GOT3 (cell line): ENCODE data around the gene NHLRC4.

ENCODE experiments used
- DNase-seq: peaks from one replicate; lab custom pipeline; 2025; ENCODE audit warnings: mixed read lengths; lab: John Stamatoyannopoulos, UW

NHLRC4 gene

DNA sequence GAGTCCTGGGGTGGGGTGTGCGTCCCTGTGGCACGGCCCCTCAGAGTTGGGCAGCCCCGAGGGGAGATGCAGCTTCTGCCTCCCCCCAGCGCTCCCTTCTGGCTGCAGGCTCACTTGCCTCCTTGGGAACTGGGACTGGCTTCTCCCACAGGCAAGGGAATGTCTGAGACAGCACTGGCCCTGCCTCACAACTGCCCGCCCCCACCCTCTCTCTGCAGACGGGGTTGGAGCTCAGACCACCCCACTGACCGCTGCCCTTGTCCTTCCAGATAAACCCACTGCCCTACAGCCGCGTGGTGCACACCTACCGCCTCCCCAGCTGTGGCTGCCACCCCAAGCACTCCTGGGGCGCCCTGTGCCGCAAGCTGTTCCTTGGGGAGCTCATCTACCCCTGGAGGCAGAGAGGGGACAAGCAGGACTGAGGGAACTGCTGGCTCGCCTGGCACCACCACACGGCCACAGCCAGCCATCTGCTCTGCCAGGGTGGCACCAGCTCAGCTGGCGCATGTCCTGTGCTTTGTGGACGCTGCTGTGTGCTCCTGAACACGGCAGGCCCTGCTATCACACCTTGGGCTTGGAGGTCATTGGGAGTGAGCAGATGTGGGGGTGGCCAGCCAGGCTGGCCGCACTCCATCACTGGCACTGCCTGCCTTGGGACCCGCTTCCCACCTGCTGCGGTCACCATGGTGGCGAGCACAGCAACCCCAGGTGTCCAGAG lies 16.0 kb downstream of the NHLRC4 start:
- DNase-seq: no peak

DNA sequence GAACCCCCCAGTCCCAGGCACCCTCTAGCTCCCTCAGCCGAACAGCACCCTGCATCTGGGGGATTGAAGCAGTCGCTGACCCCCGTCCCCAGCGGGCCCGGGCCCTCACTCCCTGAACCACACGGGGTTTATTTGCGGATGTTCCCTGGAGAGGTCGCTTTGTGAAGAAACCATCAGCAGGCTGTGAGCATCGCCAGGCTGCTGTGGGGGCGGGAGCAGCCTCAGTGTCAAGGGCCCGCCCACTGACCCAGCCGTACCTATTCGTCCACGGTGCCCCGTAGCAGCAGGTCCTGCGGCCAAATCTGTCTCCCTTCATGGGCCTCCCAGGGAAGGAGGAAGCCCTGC lies 16.6 kb downstream of the NHLRC4 start:
- no peak for DNase-seq

DNA sequence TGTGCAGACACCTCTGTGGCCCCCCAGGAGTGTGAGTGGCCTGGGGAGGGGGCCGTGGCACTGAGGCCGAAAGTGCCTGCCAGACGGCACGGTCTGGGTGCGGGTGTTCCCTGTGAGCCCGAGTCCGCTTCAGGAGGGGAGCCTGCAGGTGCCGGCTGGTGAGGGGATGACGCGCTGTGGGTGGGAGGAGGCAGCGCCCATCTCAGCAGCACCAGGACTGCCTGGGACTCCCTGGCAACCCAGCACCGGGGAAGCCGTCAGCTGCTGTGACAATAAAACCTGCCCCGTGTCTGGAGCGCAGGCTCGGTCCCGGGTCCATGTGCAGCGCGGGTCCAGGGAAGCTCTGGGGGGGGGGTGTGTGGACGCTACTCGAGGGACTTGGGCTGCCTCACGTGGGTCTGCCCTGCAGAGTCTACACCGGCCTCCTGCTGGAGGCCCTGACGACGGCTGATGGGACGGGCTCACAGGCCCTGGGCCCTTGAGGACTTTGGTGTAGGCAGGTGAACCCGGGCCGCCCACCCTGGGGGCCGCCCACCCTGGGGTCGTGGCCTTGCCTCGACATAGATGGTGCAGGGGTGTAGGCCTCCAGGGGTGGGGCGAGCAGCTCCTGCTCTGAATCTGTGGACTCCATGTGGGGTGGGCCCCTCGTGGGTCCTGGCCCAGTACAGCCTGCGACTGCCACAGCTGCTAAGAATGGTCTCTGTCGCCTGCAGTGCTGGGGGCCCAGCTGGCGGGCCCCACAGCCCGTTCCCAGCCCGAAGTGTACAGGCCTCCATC lies 17.2 kb downstream of the NHLRC4 start:
- DNase-seq: no peak

DNA sequence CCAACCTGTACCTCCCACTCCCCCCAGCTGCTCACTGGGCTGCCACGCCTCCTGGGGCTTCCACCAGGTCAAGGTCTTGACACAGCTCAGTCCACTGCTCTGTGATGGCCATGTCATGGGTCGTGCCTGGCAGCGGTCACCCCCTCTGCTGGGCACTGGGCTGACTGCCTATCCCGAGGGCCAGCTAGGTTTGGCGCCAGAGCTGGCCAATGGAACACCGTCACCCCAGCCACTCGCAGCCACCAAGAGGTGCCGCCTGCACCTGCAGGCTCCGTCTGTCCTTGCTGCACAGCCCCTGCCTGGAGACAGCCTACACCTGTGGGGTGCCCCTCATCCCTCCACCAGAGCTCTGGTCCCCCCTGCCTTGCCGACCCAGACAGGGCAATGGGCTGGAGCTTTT lies 18.5 kb downstream of the NHLRC4 start:
- DNase-seq: no peak

DNA sequence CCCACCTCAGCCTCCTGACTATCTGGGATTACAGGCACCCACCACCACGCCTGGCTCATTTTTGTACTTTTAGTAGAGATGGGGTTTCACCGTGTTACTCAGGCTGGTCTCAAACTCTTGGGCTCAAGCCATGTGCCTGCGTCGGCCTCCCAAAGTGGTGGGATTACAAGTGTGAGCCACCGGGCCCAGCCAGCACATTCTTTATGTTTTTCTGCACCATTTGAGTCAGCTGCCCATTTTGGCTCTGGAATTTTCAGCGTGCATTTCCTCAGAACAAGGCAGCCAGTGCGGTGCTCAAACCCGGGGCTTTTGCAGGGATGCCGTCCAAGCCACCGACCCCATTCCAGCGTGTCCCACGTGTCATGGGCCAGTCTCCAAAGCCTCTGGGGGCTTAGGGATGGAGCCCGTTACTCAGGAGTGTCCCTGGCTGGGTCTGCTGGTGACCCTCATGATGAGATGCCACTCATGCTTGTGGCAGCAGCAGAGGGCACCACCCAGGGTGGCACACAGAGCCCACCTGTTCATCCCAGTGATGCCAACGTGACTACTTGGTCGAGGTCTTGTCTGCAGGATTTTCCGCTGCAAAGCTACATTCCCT lies 19.3 kb downstream of the NHLRC4 start:
- DNase-seq: no peak

DNA sequence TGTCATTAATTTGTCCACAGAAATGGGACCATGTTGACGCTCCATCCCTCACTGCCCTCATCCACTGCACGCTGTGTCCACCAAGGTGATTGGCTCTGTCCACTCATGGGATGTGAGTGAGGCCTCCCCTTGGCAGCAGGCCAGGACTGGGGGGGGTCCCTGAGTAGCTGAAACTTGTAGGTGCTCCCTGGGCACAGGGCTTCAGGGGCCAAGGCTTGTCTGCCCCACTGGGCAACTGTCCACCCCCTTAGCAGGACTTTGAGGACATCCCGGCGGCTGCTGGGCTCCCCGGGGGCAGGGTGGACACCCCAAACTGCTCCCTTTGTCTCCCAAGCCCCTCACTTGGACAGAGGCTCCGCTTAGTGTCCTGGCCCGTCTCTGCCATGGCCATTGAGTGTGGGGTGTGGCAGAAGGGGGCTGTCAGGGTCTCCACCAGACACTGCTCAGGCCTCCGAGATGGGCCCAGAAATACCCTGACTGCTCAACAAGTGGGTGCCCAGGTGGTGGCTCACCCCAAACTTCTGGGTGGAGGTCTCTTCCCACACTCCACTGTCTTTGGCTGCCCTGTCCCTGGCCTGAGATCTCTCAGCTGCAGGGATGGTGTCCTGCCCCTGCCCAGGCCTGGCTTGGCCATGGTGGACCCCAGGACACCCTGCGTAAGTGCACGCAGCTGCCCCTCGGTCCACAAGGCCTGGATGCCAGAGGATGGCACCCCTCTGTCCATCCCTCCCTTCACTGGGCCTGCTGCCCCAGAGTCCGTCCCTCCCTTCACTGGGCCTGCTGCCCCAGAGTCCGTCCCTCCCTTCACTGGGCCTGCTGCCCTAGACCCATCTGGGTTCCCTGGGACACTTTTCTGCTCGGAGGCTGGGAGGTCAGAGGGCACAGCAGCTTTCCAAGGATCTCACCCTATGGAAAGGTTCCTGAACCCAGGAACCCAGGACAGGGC lies 20.1 kb downstream of the NHLRC4 start:
- DNase-seq: no peak

DNA sequence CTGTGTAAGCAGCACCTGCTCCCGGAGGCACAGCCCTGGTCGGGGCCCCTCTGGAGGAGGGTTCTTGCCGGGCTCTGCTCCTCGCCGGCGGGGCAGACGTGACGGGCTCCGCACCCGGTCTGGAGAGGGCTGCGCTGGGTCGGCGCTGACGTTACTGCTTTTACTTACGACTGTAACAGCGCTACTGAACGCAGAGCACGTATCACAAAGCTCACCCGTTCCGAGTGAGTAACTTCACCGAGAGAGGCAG lies 21.8 kb downstream of the NHLRC4 start:
- DNase-seq: no peak

DNA sequence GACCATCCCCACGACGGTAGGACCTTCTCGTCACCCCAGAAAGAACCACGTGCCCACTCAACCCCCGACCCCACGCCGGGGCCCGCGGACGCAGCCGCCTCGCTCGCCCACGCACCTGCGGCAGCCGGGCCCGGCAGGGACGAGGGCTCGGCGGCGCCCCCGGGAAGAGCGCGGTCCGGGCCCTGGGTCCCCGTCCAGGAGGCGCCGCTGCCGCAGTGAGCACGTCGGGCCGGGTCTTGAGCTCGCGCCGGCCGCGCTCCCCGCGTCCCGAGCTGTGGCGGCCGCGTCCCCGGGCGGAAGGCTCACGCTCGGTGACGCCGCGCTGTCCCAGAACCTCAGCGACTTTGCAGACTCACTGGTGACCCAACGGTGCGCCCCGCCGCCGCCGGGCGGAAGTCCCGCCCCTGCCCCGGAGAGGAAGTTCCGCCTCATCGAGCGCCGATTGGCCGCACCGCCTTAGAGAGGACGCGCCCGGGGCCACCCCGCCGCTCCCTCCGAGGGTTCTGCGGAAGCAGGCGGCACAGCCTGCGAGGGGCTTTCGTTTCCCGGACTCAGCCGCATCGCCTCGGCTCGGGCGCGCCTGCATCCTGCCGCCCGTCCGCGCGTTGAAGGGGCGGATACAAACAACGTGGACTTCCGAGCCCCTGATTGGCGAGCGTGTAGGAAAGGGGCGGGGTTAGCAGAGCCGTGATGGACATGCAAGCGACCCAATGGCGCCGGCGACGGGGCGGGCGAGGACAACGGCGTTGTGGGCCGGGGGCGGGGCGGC lies 22.3 kb downstream of the NHLRC4 start:
- peak; percentile 98 for DNase-seq

DNA sequence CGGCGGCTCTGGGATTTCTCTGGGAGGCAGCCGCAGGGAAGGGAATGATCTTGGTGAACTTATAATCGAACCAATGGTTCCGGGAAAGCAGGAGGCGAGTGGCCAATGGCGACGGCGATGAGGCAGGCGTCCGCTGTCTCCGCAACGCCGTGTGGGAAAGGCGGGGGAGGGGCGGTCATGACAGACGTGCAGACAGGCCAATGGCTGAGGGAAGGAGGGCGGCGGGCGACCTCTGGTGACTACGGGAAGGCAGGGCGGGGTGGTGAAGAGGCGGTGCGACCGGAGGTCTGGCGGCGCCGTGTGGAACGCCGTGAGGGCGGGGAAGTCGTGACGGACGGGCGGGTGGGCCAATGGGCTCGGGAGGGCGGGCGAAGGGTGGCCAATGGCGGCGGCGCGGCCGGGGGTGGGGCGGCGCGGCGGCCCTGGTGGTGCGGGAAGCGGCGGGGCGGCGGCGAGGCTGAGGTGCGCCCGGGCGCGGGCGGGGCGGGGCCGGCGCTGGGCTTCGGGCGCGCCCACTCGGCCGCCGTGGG lies 22.9 kb downstream of the NHLRC4 start, which contains the start of gene RAB40C:
RAB40C (plus strand) TSS at position 409 of the 530 bp plus-strand sequence. CDS start 226 bp downstream, outside the sequence.
- DNase-seq: peak; percentile 98

DNA sequence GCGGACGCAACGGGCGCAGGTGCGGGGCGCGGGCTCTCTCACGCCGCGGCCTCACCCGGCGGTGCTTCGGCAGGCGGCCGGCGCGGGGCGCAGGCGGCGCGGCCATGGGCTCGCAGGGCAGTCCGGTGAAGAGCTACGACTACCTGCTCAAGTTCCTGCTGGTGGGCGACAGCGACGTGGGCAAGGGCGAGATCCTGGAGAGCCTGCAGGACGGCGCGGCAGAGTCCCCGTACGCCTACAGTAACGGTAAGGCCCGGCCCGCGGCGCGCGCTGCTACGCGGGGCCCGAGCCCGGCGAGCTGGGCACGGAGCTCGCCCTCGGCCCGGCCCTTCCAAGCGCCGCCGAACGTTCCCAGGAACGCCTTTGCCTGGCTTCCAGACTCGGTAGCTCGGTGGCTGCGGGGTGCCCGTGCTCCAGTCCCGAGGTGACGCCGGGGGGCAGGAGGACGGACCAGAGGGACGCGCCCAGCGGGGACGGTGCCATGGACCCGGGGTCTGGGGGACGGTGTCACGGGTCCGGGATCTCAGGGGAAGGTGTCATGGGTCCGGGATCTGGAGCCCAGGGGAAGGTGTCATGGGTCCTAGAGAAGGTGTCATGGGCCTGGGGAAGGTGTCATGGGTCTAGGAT lies 23.5 kb downstream of the NHLRC4 start:
- DNase-seq: no peak

DNA sequence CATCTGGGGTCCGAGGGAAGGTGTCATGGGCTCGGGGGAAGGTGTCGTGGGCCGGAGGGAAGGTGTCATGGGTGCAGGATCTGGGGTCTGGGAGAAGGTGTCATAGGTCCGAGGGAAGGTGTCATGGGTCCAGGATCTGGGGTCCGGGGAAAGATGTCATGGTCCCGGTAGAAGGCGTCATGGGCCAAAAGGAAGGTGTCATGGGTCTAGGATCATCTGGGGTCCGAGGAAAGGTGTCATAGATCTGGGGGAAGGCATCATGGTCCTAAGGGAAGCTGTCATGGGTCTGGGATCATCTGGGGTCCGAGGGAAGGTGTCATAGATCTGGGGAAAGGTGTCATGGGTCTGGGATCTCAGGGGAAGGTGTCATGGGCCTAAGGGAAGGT lies 24.0 kb downstream of the NHLRC4 start:
- no peak for DNase-seq

DNA sequence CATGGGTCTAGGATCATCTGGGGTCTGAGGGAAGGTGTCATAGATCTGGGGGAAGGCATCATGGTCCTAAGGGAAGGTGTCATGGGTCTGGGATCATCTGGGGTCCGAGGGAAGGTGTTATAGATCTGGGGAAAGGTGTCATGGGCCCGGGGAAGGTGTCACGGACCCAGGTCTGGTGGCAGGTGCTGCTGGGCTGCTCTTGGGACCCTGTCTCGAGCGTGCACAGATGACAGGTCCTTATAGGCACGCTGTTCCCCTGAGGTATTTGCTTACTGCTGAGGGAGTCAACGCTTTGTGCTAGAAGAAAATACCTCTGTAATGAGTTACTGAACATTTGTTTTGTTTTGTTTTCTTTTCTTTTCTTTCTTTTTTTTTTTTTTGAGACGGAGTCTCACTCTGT lies 24.4 kb downstream of the NHLRC4 start:
- DNase-seq: no peak

DNA sequence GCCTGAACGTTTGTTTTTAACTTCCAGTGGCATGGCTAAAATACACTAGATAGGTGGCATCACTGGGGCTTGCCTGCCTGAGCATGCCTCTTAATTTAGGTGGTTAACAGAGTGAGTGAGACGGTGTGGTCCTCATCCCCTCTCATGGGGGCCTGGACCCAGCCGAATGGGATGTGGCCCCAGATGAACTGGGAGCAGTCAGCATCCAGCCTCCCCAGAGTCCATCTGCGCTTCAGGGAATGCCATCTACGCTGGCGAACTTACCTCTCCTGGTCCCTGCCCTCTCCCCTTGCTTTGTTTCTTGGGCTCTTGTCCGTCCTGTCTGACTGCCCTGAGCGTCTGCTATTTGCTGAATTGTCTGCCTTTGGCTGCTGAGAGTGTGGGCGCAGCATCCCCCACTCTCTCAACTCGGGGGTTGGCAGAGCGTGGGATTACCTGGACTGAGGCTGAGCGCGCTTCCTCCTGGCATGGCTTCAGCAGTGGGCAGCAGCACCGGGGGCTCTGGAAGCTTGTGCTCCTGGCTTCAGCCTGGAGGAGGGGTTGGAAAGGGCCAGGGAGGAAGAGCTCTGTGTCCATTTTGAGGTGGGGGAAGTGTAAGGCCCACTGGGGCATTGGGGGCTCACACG lies 25.2 kb downstream of the NHLRC4 start:
- DNase-seq: no peak

DNA sequence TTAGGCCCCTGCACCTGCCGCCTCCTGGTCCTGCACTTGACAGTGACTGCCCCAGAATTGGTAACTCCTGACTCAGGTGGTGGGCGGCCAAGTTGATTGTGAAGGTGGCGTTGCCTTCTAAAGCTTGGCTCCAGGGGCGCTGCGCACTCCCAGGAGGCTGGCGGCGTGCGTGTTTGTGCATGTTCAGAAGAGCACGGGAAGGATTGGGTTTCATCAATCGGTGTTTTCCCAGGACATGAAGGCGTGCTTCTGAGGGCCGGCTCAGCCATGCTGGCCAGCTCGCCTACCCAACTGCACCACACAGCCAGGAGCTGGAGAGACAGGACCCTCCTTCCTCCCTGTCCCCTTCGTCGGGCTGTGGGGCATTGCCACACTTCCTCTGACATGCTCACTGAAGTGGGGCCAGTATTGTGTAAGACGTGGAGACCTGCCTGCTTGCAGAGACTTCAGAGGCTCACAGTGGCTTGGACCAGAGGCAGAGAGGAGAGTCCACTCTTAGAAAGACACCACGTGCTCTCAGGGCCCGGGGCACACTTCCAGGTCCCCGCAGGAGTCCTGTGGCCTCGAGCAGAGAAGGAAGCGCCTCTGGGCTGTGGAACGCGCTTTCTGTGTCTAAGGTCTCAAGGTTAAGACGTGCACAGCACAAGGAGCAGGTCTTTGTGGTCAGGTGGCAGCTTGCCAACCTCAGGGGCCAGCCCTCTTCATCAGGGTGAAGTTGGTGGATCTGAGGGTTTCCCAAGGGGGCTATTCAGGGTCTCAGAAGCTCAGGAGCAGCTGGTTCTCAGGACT lies 25.9 kb downstream of the NHLRC4 start:
- DNase-seq: no peak

DNA sequence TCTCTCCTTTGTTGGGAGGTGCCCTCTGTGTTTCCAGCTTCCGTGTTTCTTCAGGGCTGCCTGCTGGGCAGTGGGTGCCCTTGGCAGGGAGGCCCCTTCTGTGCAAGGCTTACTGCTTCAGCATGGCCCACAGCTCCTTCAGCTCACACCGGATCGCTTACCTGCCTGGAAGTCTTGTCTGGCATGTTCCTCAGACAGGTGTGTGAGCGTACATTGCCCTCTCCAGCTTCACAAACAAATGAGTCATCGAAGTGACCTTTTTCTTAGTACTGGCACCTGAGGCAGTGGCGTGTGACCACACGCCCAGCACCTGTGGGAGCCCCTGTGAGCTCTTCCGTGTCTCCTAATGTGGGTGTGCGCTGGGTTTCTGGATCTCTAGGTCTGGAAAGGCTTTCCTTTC lies 26.6 kb downstream of the NHLRC4 start:
- DNase-seq: no peak

DNA sequence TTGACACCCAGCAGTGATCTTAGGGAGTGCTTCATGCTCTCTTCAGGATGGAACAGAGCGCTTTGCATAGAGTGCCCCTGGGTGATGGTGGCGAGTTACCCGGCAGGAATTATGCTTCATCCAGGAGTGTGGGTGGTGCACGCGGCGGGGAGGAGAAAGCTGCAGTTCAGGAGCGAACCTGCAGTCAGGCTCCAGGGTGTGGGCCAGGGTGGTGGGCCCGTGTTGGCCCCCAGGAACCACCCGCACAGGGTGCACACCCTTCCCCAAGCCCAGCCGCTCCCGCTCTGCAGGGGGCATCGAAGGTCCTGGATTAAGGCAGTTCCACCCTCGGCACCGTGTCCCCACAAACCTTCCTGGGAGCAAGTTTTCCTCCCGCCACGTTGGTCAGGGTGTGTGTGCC lies 27.0 kb downstream of the NHLRC4 start:
- no peak for DNase-seq

DNA sequence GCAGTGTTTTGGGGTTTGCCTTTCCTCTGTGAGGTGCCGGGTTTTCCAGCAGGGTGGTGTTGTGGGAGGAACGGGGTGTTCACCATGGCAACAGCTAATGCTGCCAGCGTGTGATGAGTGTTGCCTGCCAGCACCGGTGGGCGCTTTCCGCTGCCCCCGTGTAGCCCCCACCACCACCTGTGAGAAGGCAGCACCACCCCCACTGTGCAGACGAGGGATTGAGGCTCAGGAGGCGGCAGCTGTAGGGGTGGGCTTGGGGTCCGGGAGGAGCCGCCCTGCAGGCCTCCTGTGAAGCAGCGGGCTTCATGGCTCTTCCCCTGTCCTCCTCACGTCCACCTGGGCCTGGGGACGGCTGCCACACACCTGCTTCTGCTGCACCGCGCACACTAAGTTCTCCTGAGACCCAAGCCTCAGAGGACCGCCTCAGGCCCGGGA lies 28.3 kb downstream of the NHLRC4 start:
- no peak for DNase-seq

DNA sequence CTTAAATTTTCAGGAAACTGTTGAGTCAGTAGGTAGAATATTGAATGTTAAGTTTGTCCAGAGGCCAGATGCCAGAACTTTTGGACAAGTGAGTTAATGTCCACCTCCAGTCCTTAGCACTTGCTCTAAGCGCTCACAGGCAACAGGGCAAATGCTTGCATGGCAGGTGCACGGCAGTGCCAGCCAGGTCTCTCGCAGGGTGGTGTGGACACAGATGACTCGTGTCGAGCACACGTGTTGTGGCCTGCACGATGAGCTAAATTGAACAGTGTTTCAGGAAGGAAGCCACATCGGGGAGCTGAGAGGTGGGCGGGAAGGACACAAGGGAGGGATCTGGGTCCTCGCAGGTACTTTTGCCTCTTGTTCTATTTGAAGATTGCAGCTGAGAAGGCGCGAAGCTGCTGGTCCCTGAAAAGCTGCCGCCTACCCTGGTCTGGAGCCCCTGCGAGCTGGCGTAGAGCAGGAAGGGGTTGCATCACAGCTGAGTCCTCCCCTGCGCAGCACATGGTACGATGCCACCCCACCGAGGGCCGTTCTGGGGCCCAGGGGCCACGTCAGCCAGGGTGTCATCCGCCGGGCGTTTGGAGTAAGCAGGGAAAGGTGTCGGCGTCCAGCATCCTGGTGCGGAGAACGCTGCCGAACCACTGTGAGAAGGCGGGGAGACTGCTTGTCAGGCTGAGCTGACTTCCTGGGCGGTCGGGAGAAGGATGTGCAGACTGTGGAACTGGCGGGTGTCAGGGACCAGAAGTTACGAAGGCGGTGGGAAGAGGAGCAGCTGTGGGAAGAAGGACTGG lies 29.3 kb downstream of the NHLRC4 start:
- no peak for DNase-seq

DNA sequence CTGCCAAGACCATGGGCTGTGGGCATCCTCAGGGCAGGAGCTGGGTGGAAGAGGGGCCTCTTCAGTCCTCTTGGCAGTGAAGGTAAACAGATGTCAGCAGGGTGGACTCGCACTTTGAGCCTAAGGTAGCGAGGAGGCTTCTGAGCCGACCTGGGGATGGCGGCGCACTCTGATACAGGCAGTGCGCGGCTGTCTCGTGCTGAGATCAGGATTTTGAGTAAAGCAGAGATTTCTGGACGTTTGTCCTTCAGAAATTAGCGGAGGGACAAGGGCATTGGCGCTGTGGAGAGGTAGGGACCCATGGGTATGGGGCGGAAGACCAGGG lies 29.9 kb downstream of the NHLRC4 start:
- no peak for DNase-seq
